ENCODE results near the gene NOP53. TPM values are rescaled to one million over a fixed set of nuclear protein-coding genes. Genes with fewer than 3 reads are reported as not detected.
"Not testable (repeated sequence)": the region's sequence is repeated elsewhere in the genome, so short reads cannot be mapped to it uniquely, and the experiment has no call there.

The NOP53 gene
- total and polyA plus RNA-seq, 12 donors = 131 to 256 (median 188) TPM

DNA sequence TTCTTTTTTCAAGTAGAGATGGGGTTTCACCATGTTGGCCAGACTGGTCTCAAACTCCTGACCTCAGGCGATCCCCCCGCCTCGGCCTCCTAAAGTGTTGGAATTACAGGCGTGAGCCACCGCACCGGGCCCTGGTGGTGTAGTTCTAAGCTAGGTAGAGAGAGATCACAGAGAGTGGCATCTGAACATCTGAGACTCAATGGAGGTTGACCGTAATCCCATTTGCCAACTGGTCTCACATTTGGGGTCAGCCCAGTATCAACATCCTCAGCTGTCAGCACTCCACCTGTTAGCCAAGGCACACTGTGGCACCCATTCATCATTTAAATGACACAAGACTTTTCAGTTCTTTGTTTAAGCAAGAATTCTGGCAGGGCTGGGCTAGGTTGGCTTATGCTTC lies 41.2 kb downstream of the NOP53 start:
- intact Hi-C loops (cut with DNase I) = loop anchor here in 5 of 10 donors (5.0 kb wide), 3 partner anchors 69 to 79 kb away; partner anchors contain the start of gene EHD2 (in 3 of the 5)
- Histone ChIP-seq H3K27ac (peak overlapping the region in 1 of 10 donors; percentile 26), H3K4me1 (peaks cover 0 to 38% (median 20%) of the 10 kb centered on the region in 9 donors), H3K9me3 (no peaks in the 10 kb centered on the region), H3K27me3 (no peaks in the 10 kb centered on the region), H3K4me3 (no peak overlapping the region), H3K36me3 (peaks cover 0 to 64% (median 34%) of the 10 kb centered on the region in 9 donors)
- DNase-seq (no peak), ATAC-seq (no peak)
- 93 to 94% methylated on average over 7 of the region's 7 CpGs for WGBS, 2 donors
- TF ChIP-seq CTCF (IDR thresholded peaks at IDR 0.05) = no peak

- H3K4me3 ChIP-seq, H3K27me3 ChIP-seq, H3K9me3 ChIP-seq, ATAC-seq, DNase-seq: not testable (repeated sequence)
- WGBS, 2 donors = 67% methylated on average over 10 of the region's 10 CpGs
- intact Hi-C loops (cut with DNase I) = loop anchor here in 5 of 10 donors (5.0 kb wide), 3 partner anchors 70 to 80 kb away; partner anchors contain the start of gene EHD2 (in 3 of the 5)
- Histone ChIP-seq H3K4me1 (peaks cover 0 to 30% (median 13%) of the 10 kb centered on the region in 9 donors), H3K27ac (peak overlapping the region in 2 of 10 donors; percentile 5 to 26), H3K36me3 (peaks cover 0 to 61% (median 34%) of the 10 kb centered on the region in 9 donors)
These were observed 42.0 kb downstream of the NOP53 start for GRCh38 chr19:47787307-47787706.

DNA sequence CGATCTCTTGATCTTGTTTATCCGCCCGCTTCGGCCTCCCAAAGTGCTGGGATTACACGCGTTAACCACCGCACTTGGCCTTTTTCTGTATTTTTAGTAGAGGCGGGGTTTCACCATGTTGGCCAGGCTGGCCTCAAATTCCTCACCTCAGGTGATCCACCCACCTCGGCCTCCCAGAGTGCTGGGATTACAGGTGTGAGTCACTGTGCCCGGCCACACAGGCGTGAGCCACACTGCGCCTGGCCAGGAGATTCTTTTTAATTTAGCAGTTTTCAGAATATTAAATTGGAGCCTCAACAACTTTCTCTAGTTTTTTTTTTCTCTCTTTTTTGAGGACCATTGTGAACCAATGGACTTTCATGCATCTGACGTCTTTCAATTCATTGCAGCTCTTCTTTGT lies 44.5 kb downstream of the NOP53 start:
- not testable (repeated sequence) for H3K4me3 ChIP-seq, H3K27ac ChIP-seq, ATAC-seq, H3K27me3 ChIP-seq, H3K9me3 ChIP-seq, DNase-seq
- WGBS, 2 donors = 94 to 95% methylated on average over 13 of the region's 13 CpGs
- intact Hi-C loops (cut with DNase I) = loop anchor here in 8 of 10 donors (1.0 to 10.0 kb wide), 8 partner anchors 23 to 83 kb away; partner anchors contain the start of gene EHD2 (in 5 of the 8)
- peaks cover 0 to 35% (median 18%) of the 10 kb centered on the region in 9 donors for H3K36me3 ChIP-seq
- peaks cover 0 to 15% (median 0%) of the 10 kb centered on the region in 9 donors for H3K4me1 ChIP-seq

GRCh38 chr19:47790398-47790814 lies 45.1 kb downstream of the NOP53 start:
- TF ChIP-seq CTCF (IDR thresholded peaks at IDR 0.05) = peak; percentile 73 to 87 (median 84)
- intact Hi-C loops (cut with DNase I) = loop anchor here in 2 of 10 donors (5.0 to 10.0 kb wide), 2 partner anchors 74 to 78 kb away; partner anchors contain the start of gene EHD2 (in 1 of the 2)
- WGBS, 2 donors = 13 to 16% methylated on average over 10 of the region's 10 CpGs
- DNase-seq (peak; percentile 80 to 88), ATAC-seq (peak; percentile 40 to 81 (median 66))
- H3K4me1 ChIP-seq = peaks cover 0 to 15% (median 0%) of the 10 kb centered on the region in 9 donors
- no peak overlapping the region for H3K4me3 ChIP-seq
- peaks cover 0 to 30% (median 12%) of the 10 kb centered on the region in 9 donors for H3K36me3 ChIP-seq
- peaks cover 0 to 8% (median 0%) of the 10 kb centered on the region in 11 donors for H3K9me3 ChIP-seq
- H3K27ac ChIP-seq = no peak overlapping the region
- H3K27me3 ChIP-seq = no peaks in the 10 kb centered on the region

GRCh38 chr19:47792616-47793015 lies 47.3 kb downstream of the NOP53 start:
- H3K9me3 ChIP-seq = peaks cover 0 to 8% (median 0%) of the 10 kb centered on the region in 11 donors
- TF ChIP-seq CTCF (IDR thresholded peaks at IDR 0.05) = no peak
- peaks cover 0 to 7% (median 0%) of the 10 kb centered on the region in 9 donors for H3K36me3 ChIP-seq
- peaks cover 0 to 11% (median 0%) of the 10 kb centered on the region in 9 donors for H3K4me1 ChIP-seq
- no peak for DNase-seq
- H3K27ac ChIP-seq = no peak overlapping the region
- intact Hi-C loops (cut with DNase I) = loop anchor here in 2 of 10 donors (5.0 to 10.0 kb wide), 2 partner anchors 72 to 80 kb away; partner anchors contain the start of gene EHD2 (in 1 of the 2)
- no peak overlapping the region for H3K4me3 ChIP-seq
- no peak for ATAC-seq
- H3K27me3 ChIP-seq = no peaks in the 10 kb centered on the region
- 95 to 100% methylated on average over 1 of the region's 1 CpG for WGBS, 2 donors
